HepG2 (cell line): Measurements from ENCODE around the gene HELB. TPM values are rescaled to one million over a fixed set of nuclear protein-coding genes. Genes with fewer than 3 reads are reported as not detected.

Experiments
- ATAC-seq: fragments of 200-7000 bp; cut with Tn5 transposase; 3 replicates; pipeline ENCODE4 v1.9.1; 2020; ENCODE audit warnings: mild to moderate bottlenecking, moderate library complexity
- BruUV-seq: library from RNA; stranded (reverse); fragments of 400-500 nt; replicated peaks from 2 replicates; lab custom pipeline; 2021; lab: Mats Ljungman, UMichigan
- CTCF ChIA-PET: fragments of 300-600 bp; formaldehyde crosslinking; extraction: SDS; loops from one replicate; lab custom pipeline; 2021; ENCODE audit warnings: low total read pairs, inconsistent platforms, low intra/inter-chr PET ratio; lab: Yijun Ruan, JAX
- POLR2A ChIA-PET: fragments of 350-600 bp; sonication (Branson Sonifier 250); formaldehyde crosslinking; loops from one replicate; lab custom pipeline; 2020; ENCODE audit warnings: antibody characterized with exemption, inconsistent platforms; lab: Yijun Ruan, JAX
- DNase-seq: peaks from one replicate; pipeline ENCODE4 v3.0.0-alpha.2; 2015; ENCODE audit warnings: low spot score
- FAIRE-seq: peaks from 3 replicates; lab custom pipeline; 2011; peaks lifted over from hg19 to GRCh38; lab: Jason Lieb, UNC
- H2AFZ ChIP-seq: one replicate; pipeline ENCODE4 v1.6.1; 2011; ENCODE audit warnings: low read length, inconsistent platforms
- H3K27ac ChIP-seq: fragments of 300-600 bp; 3 replicates; pipeline ENCODE4 v1.8.0; 2011; ENCODE audit warnings: mixed run types, mild to moderate bottlenecking, mixed read lengths, low read length, inconsistent platforms; ENCODE audit not compliant: insufficient read depth; ENCODE audit errors: extremely low read length
- H3K27me3 ChIP-seq, 2 experiments: fragments of 200-600 bp in 1 of 2; 2 replicates in 1 of 2; 3 replicates in 1 of 2; pipeline versions ENCODE4 v1.6.0 to v1.8.0; 2011; ENCODE audit warnings: low read length in 2 of 2, mild to moderate bottlenecking in 2 of 2, moderate library complexity in 2 of 2, inconsistent platforms in 1 of 2; ENCODE audit not compliant: insufficient read depth in 2 of 2, control insufficient read depth in 1 of 2
- H3K36me3 ChIP-seq, 2 experiments: fragments of 200-600 bp in 1 of 2; replicated peaks in 1 of 2; 2 replicates in 1 of 2; 3 replicates in 1 of 2; pipeline versions ENCODE4 v1.5.1 to v1.8.0; 2011; ENCODE audit warnings: low read length in 2 of 2, inconsistent platforms in 1 of 2; ENCODE audit not compliant: insufficient read depth in 2 of 2, control insufficient read depth in 1 of 2
- H3K4me1 ChIP-seq: 2 replicates; pipeline ENCODE4 v1.5.1; 2012; ENCODE audit warnings: low read length, inconsistent platforms; ENCODE audit not compliant: insufficient read depth
- H3K4me2 ChIP-seq: 2 replicates; pipeline ENCODE4 v1.6.0; 2011; ENCODE audit warnings: low read depth, low read length, inconsistent platforms
- H3K4me3 ChIP-seq, 3 experiments: fragments of 200-600 bp in 1 of 3; sonication (generic), shearing (Covaris generic) in 1 of 3; replicated peaks in 1 of 3; 2 replicates each; pipeline ENCODE4 v1.5.1; 2011 to 2016; ENCODE audit warnings: low read length in 3 of 3, inconsistent platforms in 2 of 3, low read depth in 2 of 3, mild to moderate bottlenecking in 2 of 3, control low read depth in 1 of 3, mixed read lengths in 1 of 3; ENCODE audit not compliant: insufficient read depth in 1 of 3
- H3K79me2 ChIP-seq: one replicate; pipeline ENCODE4 v1.6.1; 2011; ENCODE audit warnings: low read length, inconsistent platforms; ENCODE audit not compliant: insufficient read depth
- H3K9ac ChIP-seq: 2 replicates; pipeline ENCODE4 v1.6.0; 2011; ENCODE audit warnings: mild to moderate bottlenecking, low read depth, low read length, inconsistent platforms; ENCODE audit not compliant: insufficient read depth
- H3K9me3 ChIP-seq: 2 replicates; pipeline ENCODE4 v1.5.1; 2012; ENCODE audit warnings: mild to moderate bottlenecking, low read length
- H4K20me1 ChIP-seq: 2 replicates; pipeline ENCODE4 v1.6.0; 2011; ENCODE audit warnings: inconsistent platforms, mild to moderate bottlenecking, low read length, moderate library complexity; ENCODE audit not compliant: insufficient read depth
- HNF4A ChIP-seq: sonication (generic); formaldehyde crosslinking; IDR thresholded peaks from 2 replicates; pipeline ENCODE4 v1.4.0; 2020; ENCODE audit warnings: missing genetic modification reagents
- PBX2 ChIP-seq: IDR thresholded peaks from 2 replicates; pipeline ENCODE4 v1.6.1; 2016; ENCODE audit warnings: control low read depth
- PPARG ChIP-seq: conservative IDR thresholded peaks from 2 replicates; pipeline ENCODE4 v1.6.1; 2016; ENCODE audit warnings: missing biosample characterization, missing genetic modification reagents
- WGBS: methylation state at CpG from one replicate; pipeline ENCODE4 v1.1.6; 2017; ENCODE audit warnings: low lambda C conversion rate; 5-methylcytosine and 5-hydroxymethylcytosine counted together
- in situ Hi-C: cut with HindIII; loops from 2 replicates; pipeline ENCODE4 v1.10.0; 2017; ENCODE audit warnings: low pct_unique_long_range_greater_than_20kb; ENCODE audit not compliant: extremely low pct_ligation_motif_present
- intact Hi-C: fragments of 100-400 bp; cut with micrococcal nuclease; formaldehyde crosslinking; loops from one replicate; pipeline ENCODE4 v1.10.0; 2022; ENCODE audit not compliant: unreplicated experiment
- polyA plus RNA-seq, 8 experiments: library from polyadenylated mRNA; depleted of rRNA in 3 of 8; stranded (reverse) in 7 of 8; unstranded in 1 of 8; fragments of >200 nt; fragmentation: Illumina TruSeq in 4 of 8; extraction: Trizol in 4 of 8; gene quantifications; 2 replicates each; pipeline versions ENCODE4 v1.2.1 to v1.2.3, GENCODE V29; 2011 to 2016; ENCODE audit warnings: low read depth in 4 of 8, missing spikeins in 1 of 8, mixed read lengths in 1 of 8; ENCODE audit not compliant: insufficient read depth in 1 of 8
- total RNA-seq, 5 experiments: library from RNA; depleted of rRNA; stranded (reverse); fragments of >200 nt; fragmentation: Illumina TruSeq; extraction: Trizol; gene quantifications; 2 replicates each; pipeline ENCODE4 v1.2.3, GENCODE V29; 2016; ENCODE audit warnings: low read depth in 1 of 5
- TF ChIP-seq, protein P1 (sequence below): IDR thresholded peaks from 2 replicates; pipeline ENCODE4 v1.6.1; 2012; ENCODE audit warnings: low read length, improper control_type of control experiment
- TF ChIP-seq, protein P2 (sequence below): sonication (generic); formaldehyde crosslinking; IDR thresholded peaks from 2 replicates; pipeline ENCODE4 v1.9.0; 2022; ENCODE audit warnings: missing genetic modification reagents, mild to moderate bottlenecking, borderline replicate concordance

Gene HELB
- total and polyA plus RNA-seq, 2 of the 13 experiments (the other 11 are each of a cell fraction or from before 2014, with no cell fraction given) = 1.7 to 3.7 TPM

- ATAC-seq = no peak
- TF ChIP-seq HNF4A (CRISPR knock-in tag) (no peak), PBX2 (CRISPR knock-in tag) (no peak), PPARG (CRISPR knock-in tag) (no peak)
- TF ChIP-seq, protein P1, sequence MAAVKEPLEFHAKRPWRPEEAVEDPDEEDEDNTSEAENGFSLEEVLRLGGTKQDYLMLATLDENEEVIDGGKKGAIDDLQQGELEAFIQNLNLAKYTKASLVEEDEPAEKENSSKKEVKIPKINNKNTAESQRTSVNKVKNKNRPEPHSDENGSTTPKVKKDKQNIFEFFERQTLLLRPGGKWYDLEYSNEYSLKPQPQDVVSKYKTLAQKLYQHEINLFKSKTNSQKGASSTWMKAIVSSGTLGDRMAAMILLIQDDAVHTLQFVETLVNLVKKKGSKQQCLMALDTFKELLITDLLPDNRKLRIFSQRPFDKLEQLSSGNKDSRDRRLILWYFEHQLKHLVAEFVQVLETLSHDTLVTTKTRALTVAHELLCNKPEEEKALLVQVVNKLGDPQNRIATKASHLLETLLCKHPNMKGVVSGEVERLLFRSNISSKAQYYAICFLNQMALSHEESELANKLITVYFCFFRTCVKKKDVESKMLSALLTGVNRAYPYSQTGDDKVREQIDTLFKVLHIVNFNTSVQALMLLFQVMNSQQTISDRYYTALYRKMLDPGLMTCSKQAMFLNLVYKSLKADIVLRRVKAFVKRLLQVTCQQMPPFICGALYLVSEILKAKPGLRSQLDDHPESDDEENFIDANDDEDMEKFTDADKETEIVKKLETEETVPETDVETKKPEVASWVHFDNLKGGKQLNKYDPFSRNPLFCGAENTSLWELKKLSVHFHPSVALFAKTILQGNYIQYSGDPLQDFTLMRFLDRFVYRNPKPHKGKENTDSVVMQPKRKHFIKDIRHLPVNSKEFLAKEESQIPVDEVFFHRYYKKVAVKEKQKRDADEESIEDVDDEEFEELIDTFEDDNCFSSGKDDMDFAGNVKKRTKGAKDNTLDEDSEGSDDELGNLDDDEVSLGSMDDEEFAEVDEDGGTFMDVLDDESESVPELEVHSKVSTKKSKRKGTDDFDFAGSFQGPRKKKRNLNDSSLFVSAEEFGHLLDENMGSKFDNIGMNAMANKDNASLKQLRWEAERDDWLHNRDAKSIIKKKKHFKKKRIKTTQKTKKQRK = no peak
- TF ChIP-seq, protein P2, sequence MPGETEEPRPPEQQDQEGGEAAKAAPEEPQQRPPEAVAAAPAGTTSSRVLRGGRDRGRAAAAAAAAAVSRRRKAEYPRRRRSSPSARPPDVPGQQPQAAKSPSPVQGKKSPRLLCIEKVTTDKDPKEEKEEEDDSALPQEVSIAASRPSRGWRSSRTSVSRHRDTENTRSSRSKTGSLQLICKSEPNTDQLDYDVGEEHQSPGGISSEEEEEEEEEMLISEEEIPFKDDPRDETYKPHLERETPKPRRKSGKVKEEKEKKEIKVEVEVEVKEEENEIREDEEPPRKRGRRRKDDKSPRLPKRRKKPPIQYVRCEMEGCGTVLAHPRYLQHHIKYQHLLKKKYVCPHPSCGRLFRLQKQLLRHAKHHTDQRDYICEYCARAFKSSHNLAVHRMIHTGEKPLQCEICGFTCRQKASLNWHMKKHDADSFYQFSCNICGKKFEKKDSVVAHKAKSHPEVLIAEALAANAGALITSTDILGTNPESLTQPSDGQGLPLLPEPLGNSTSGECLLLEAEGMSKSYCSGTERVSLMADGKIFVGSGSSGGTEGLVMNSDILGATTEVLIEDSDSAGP (CRISPR knock-in tag) = no peak
- Histone ChIP-seq H3K9me3 (no peaks in the 10 kb centered on the region), H3K36me3 (no peaks in the 10 kb centered on the region), H3K4me3 (no peak overlapping the region), H3K79me2 (no peaks in the 10 kb centered on the region), H3K9ac (no peak overlapping the region), H3K4me2 (no peak overlapping the region), H4K20me1 (no peaks in the 10 kb centered on the region), H3K27me3 (peaks cover 0 to 5% of the 10 kb centered on the region in 2 experiments; a peak in 2 of 5 replicates), H3K4me1 (no peaks in the 10 kb centered on the region), H2AFZ (no peak overlapping the region), H3K27ac (no peak overlapping the region)
- FAIRE-seq = no peak
- intact Hi-C loops = no loop called here
- in situ Hi-C loops = no loop called here
- ChIA-PET CTCF (no interaction called here), POLR2A (no interaction called here)
- no peak for DNase-seq
- no TSS peak for BruUV-seq
- WGBS = 28% methylated on average over 4 of the region's 4 CpGs
These were observed 5.2 kb upstream of the HELB start for GRCh38 chr12:66297080-66297479.
